Activated CD8-positive, alpha-beta memory T cell treated with anti-CD3 and anti-CD28 coated beads, Interleukin-2, amount 10 ng/mL, durations not matched to agents 7 days and 5 days (primary cell): ENCODE measurements around the gene PIAS4. TPM values are rescaled to one million over a fixed set of nuclear protein-coding genes. Genes with fewer than 3 reads are reported as not detected.

ENCODE experiments used
- ATAC-seq: fragments of 150-1000 bp; cut with Tn5 transposase; one replicate; pipeline ENCODE4 v1.10.0; 2021; ENCODE audit warnings: moderate library complexity
- CTCF ChIA-PET: fragments of 350-600 bp; sonication (Branson Sonifier 250); formaldehyde crosslinking; loops from one replicate; lab custom pipeline; 2021; ENCODE audit warnings: antibody characterized with exemption; lab: Charles Lee
- DNase-seq: peaks from one replicate; pipeline ENCODE4 v3.0.0-alpha.2; 2020
- H3K27ac Mint-ChIP-seq: one replicate; pipeline ENCODE4 v1.8.0; 2021; ENCODE audit warnings: mild to moderate bottlenecking, mixed read lengths
- H3K27me3 Mint-ChIP-seq: one replicate; pipeline ENCODE4 v1.8.0; 2021; ENCODE audit warnings: mixed read lengths
- H3K36me3 Mint-ChIP-seq: one replicate; pipeline ENCODE4 v1.8.0; 2021; ENCODE audit warnings: mild to moderate bottlenecking, mixed read lengths
- H3K4me1 Mint-ChIP-seq: one replicate; pipeline ENCODE4 v1.8.0; 2021; ENCODE audit warnings: mixed read lengths
- H3K4me3 Mint-ChIP-seq: one replicate; pipeline ENCODE4 v1.8.0; 2021; ENCODE audit warnings: mild to moderate bottlenecking, moderate library complexity, mixed read lengths
- H3K9me3 Mint-ChIP-seq: one replicate; pipeline ENCODE4 v1.8.0; 2022; ENCODE audit warnings: low read depth, mixed read lengths
- total RNA-seq, 2 experiments: library from RNA; stranded (reverse); gene quantifications; one replicate each; pipeline ENCODE4 v1.2.3, GENCODE V29; 2021

PIAS4 gene
- total RNA-seq, 2 experiments from 2014 or later = 34.0 to 39.4 TPM

DNA sequence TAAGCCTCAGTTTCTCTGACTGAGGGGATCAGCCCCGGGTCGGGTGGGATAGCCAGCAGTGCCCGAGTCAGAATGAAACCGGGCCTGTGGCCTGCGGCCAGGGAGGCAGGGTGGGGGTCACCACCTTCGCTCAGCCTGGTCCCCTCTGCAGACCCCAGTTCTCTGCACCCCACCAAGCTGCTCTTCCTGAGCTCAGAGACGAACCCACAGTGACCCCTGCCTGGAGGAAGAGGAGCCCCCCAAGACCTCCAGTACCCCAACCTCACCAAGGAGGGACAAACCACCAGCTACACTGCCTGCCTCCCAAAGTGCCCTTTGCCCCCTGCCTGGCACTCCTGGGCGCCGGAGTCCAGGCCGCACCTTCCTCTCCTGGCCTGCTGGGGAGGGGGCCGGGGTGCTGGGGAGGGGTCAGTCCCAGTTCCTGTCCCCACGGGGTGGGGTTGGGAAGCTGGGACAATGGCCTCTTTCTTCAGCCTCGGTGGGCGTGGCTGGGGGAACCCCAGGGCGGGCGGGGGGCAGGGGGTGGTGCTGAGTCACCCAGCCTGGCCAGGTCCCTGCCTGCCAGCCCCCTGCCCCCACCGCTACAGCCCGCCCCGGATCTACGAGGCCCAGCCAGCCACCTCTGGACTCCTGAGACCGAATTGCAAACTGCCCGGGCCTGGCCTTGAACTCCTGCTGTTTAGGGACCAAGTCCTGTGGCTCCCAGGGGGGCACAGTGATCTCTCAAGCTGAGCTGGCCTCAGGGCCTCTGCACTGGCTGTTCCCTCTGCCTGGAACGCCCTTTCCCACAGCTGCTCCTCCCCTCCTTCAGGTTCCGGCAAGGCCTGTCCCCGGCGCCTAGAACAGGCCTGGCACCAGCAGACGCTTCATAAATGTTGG lies 44.8 kb downstream of the PIAS4 start:
- peaks cover 49% of the 10 kb centered on the region for H3K36me3 Mint-ChIP-seq
- H3K4me1 Mint-ChIP-seq = peaks cover 44% of the 10 kb centered on the region

DNA sequence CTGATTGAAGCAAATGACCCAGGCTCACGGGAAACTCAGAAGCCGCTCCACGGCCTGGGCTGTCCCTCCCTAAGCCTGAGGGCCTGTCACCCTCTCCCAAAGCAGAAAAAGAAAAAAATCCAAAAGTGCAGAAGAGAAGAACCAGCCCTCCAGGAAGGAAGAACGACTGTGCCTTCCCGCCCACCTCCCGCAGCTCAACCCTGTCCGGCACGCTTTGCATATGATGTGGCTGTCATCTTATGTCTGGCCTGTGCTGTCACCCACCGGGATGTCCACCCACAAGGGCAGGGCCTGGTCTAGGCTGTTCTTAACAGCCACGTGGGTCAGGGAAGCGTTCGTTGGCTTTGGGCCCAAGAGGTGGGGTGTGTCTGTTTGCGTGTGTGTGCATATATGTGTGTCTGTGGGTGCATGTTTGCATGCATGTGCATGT lies 45.5 kb downstream of the PIAS4 start:
- DNase-seq (no peak), ATAC-seq (no peak)
- H3K4me1 Mint-ChIP-seq = peaks cover 48% of the 10 kb centered on the region
- H3K27me3 Mint-ChIP-seq = no peaks in the 10 kb centered on the region
- H3K27ac Mint-ChIP-seq = peak overlapping the region; percentile 34
- no peaks in the 10 kb centered on the region for H3K9me3 Mint-ChIP-seq
- peaks cover 50% of the 10 kb centered on the region for H3K36me3 Mint-ChIP-seq
- peak overlapping the region; percentile 29 for H3K4me3 Mint-ChIP-seq
- CTCF ChIA-PET = interaction anchor here (1.0 kb wide), 1 partner anchor 87 kb away, joined by 5 read pairs; no protein-coding TSS in a partner anchor

More for the DNA sequence above, 44.8 kb downstream of the PIAS4 start:
- peak; percentile 65 for DNase-seq
- CTCF ChIA-PET = interaction anchor here (1.0 kb wide), 1 partner anchor 88 kb away, joined by 5 read pairs; no protein-coding TSS in a partner anchor
- peak overlapping the region; percentile 29 for H3K4me3 Mint-ChIP-seq
- H3K27ac Mint-ChIP-seq = peak overlapping the region; percentile 56
- no peaks in the 10 kb centered on the region for H3K9me3 Mint-ChIP-seq
- no peaks in the 10 kb centered on the region for H3K27me3 Mint-ChIP-seq
- ATAC-seq = peak; percentile 58

DNA sequence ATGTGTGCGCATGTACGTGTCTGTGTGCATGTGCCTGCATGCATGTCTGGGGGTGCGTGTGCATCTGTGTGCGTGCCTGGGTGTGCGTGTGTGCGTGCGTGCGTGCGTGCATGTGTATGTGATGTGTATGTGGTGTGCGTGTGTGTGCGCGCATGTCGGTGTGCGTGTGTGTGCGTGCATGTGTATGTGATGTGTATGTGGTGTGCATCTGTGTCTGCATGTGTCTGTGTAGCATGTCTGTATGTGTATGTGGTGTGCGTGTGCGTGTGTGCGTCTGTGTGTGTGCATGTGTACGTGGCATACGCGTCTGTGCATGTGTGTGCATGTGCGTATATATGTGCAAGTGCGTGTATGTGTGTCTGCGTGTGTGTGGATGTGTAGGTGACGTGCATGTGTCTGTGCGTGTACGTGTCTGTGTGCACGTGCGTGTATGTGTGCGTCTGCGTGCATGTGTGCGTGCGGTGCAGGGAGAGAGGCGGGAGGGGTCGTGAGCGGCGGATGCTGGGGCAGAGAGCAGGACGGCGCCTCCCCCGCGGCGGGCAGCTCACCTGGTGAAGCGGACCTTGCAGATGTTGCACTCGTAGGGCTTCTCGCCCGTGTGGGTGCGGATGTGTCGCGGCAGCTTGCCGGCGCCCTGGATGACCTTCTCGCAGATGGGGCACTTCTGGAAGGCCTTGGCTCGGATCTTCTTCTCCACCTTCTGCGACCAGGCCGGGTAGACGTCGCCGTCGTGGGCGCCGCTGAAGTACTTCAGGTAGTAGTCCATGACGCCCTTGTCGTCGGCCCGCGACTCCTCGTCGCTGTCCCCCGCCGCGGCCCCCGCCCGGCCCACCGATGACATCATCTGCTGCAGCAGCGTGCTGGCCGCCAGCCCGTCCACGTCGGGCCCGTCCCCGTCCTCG lies 46.1 kb downstream of the PIAS4 start:
- Mint-ChIP-seq H3K27me3 (no peaks in the 10 kb centered on the region), H3K4me1 (peaks cover 52% of the 10 kb centered on the region), H3K27ac (no peak overlapping the region), H3K9me3 (no peaks in the 10 kb centered on the region), H3K4me3 (peak overlapping the region; percentile 29), H3K36me3 (peaks cover 50% of the 10 kb centered on the region)
- ATAC-seq (no peak), DNase-seq (no peak)
- CTCF ChIA-PET = no interaction called here

DNA sequence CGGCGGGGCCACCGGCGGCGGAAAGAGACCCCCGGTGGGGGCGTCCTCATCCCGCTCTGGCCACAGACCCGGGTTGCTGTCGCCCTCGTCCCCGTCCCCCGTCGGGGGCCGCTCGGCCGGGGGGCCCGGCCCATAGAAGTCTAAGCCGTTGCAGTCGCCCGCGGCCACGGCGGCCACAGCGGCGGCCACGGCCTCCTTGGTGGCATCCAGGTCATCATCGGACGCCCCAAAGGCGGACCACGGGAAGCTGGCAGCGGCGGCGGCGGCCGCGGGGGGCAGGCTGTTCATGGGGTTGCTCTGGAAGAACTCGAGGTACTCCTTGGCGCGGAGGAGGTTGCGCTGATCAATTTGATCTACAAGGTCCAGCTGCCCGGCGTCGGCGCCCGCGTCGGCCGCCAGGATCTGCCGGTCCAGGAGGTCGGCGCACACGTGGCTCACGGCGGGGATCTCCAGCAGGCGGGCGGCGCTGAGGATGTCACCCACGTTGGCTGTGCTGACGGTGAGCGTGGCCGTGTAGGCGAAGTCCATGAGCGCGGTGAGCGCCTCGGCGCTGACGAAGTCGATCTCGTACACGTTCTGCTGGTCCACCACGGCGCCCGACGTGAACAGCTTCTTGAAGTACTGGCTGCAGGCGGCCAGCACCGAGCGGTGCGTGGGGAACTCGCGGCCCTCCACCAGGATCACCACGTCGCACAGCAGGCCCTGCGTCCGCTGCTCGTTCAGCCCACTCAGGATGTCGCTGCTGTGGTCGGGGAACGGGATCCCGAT lies 47.1 kb downstream of the PIAS4 start:
- Mint-ChIP-seq H3K9me3 (no peaks in the 10 kb centered on the region), H3K36me3 (peaks cover 48% of the 10 kb centered on the region), H3K4me1 (peaks cover 57% of the 10 kb centered on the region), H3K27ac (no peak overlapping the region), H3K4me3 (no peak overlapping the region), H3K27me3 (no peaks in the 10 kb centered on the region)
- CTCF ChIA-PET = no interaction called here
- no peak for DNase-seq
- ATAC-seq = no peak

DNA sequence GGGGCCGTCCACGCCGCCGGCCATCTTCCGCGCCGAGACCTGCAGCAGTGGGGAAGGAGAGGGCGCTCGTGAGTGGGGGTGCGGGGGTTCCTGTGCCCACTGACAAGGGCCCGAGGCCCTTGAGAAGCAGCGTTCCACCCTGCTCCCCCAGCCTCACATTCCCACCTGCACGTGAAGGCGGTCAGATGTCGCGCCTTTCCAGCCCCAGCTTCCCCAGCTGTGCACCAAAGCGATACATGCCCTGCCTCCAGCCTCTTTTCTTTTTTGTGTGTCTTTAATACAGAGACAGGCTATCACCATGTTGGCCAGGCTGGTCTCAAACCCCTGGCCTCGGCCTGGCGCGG lies 47.6 kb downstream of the PIAS4 start:
- Mint-ChIP-seq H3K27ac (no peak overlapping the region), H3K36me3 (peaks cover 44% of the 10 kb centered on the region), H3K9me3 (no peaks in the 10 kb centered on the region), H3K4me3 (no peak overlapping the region), H3K4me1 (peaks cover 55% of the 10 kb centered on the region), H3K27me3 (no peaks in the 10 kb centered on the region)
- DNase-seq = no peak
- no peak for ATAC-seq
- CTCF ChIA-PET = no interaction called here

DNA sequence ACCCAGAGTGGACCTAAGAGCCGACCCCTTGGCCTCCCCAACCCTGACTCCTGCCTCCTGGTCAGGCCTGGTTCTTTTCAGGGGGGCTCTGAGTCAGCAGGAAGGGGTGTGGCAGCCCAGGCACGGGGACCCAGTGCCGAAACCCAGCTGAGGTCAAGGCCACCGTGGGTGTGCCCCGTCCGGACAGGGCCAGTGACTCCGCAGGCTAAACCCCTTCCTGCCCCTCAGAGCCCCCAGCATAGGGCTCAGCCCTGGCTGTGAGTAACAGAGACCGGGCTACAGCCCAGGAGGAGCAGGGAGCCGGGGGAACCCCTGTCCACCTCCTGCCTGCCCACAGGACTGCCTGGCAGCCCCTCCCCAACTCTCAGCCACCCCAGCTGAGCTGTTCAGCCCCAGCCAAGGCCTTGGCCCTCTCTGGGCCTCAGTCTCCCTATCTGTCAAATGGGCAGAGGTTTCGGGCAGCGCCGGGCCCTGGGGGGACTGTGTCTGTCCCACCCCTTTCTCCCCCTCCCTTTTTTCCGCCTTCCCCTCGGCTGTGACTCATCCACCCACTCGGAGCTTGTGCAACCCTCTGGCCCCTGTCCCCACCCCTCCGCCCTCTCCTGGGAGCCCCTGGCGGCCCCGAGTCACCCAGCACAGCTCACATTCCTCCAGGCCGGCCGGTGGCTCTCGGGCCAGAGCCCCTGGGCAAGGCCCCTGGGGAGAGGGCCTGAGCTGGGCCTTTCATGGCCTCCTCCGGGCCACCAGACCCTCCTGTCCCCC lies 50.6 kb downstream of the PIAS4 start:
- ATAC-seq (peak; percentile 7), DNase-seq (no peak)
- CTCF ChIA-PET = interaction anchor here (0.8 to 1.7 kb wide), 5 partner anchors 40 to 82 kb away, joined by 3 to 9 read pairs (median 4); partner anchors contain the start of gene EEF2
- H3K36me3 Mint-ChIP-seq = peaks cover 31% of the 10 kb centered on the region
- peak overlapping the region; percentile 66 for H3K27ac Mint-ChIP-seq
- no peak overlapping the region for H3K4me3 Mint-ChIP-seq
- H3K4me1 Mint-ChIP-seq = peaks cover 57% of the 10 kb centered on the region
- H3K9me3 Mint-ChIP-seq = no peaks in the 10 kb centered on the region
- no peaks in the 10 kb centered on the region for H3K27me3 Mint-ChIP-seq

DNA sequence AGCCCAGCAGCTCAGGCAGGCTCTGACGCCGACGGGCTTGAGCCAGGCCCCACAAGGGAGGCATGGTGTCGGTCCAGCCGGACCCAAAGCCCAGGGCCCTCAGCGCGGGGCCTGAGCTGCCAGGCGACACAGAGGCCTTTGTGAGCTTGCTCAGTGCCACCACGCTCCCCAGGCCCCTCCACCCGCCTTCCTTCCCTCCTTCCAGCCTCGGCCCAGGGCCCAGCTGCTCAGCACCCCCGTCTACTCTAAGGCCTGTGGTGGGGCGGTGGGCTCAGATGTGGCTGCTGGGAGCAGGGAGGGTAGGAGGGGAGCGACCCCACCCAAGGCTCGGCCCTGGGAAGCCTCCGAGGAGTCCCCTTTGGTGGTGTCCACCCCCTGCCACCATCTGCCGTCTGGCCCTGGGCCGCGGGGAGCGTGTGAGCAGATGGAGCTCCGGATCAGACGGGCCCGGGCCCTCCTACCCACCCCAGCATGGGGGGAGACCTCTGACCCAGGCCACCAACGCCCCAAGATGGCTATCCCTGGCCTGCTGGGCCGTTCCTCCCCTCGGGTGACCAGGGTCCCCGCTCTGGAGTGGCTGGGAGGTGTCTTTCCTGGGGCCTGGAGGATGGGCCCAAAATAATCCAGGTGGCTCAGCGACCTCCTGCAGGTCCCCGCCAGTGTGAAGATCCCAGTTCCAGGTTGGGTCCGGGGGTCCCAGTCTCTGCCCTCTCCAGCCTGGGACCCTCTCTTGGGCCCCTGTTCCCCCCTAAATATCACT lies 51.3 kb downstream of the PIAS4 start:
- DNase-seq (no peak), ATAC-seq (no peak)
- H3K4me1 Mint-ChIP-seq = peaks cover 56% of the 10 kb centered on the region
- CTCF ChIA-PET = interaction anchor here (0.8 to 1.5 kb wide), 4 partner anchors 39 to 81 kb away, joined by 3 to 8 read pairs (median 4); partner anchors contain the start of gene EEF2
- peak overlapping the region; percentile 75 for H3K4me3 Mint-ChIP-seq
- peak overlapping the region; percentile 76 for H3K27ac Mint-ChIP-seq
- no peaks in the 10 kb centered on the region for H3K9me3 Mint-ChIP-seq
- no peaks in the 10 kb centered on the region for H3K27me3 Mint-ChIP-seq
- H3K36me3 Mint-ChIP-seq = peaks cover 26% of the 10 kb centered on the region

DNA sequence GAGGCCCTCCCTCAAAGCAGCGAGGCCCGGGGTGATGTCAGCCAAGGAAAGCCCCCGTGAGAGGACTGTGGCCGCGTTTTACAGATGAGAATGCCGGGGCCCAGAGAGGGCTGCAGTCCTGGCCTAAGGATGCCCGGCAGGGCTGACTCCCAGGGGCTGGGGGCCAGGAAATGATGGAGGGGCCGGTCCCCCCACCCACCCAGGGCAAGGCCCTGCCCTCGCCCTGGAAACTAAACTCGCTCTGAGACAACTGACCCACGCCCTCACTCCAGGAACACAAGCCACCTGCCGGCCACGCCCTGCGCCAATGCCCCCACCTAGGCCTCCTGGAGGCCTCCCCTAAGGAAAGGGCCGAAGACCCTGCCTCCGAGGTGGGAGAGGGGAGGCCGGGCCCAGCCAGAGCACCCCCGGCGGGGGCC lies 51.9 kb downstream of the PIAS4 start:
- Mint-ChIP-seq H3K4me3 (peak overlapping the region; percentile 75), H3K27ac (peak overlapping the region; percentile 76), H3K9me3 (no peaks in the 10 kb centered on the region), H3K4me1 (peaks cover 55% of the 10 kb centered on the region), H3K27me3 (no peaks in the 10 kb centered on the region), H3K36me3 (peaks cover 28% of the 10 kb centered on the region)
- no peak for DNase-seq
- CTCF ChIA-PET = interaction anchor here (0.6 to 2.4 kb wide), 6 partner anchors 30 to 1077 kb away, joined by 3 to 10 read pairs (median 3); partner anchors contain the start of gene PIAS4
- no peak for ATAC-seq

DNA sequence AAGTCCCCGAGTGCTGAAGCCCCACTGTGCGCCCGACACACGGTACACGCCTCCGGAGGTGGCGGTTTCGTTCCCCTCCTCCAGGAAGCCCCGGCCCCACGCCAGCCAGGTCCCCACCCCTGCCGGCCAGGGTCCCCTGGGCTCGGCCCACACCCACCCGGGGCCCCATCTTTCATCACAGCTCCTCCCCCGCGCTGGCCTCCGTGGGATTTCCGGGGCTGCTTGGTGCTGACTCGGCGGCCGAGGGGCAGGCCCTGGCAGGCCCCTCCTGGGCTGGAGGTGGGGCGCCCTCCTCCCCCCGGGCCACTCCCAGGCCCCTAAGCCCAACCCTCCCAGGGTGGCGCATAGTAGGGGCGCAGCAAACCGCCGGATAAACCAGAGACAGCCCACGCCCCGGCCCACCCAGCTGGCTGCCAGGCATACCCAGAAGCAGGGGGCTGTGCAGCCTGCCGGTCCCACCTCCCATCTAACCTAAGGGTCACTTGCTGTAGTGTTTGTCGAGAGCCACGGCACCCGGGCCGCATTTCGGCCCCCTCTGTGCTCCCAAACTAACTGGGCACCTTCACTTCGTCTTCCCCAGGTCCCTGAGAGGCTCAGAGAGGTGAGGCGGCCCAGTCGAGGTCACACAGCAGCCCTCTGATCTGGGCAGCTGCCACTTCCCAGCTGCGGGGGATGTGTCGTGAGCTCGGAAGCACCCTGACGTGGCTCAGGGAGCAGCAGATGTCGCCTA lies 52.5 kb downstream of the PIAS4 start:
- peak overlapping the region; percentile 75 for H3K4me3 Mint-ChIP-seq
- peak; percentile 89 for DNase-seq
- peak; percentile 77 for ATAC-seq
- peaks cover 24% of the 10 kb centered on the region for H3K36me3 Mint-ChIP-seq
- no peaks in the 10 kb centered on the region for H3K9me3 Mint-ChIP-seq
- H3K4me1 Mint-ChIP-seq = peaks cover 55% of the 10 kb centered on the region
- no peaks in the 10 kb centered on the region for H3K27me3 Mint-ChIP-seq
- CTCF ChIA-PET = interaction anchor here (0.6 to 2.4 kb wide), 7 partner anchors 29 to 1078 kb away, joined by 3 to 10 read pairs (median 3); partner anchors contain the start of genes EEF2 and PIAS4
- peak overlapping the region; percentile 88 for H3K27ac Mint-ChIP-seq

DNA sequence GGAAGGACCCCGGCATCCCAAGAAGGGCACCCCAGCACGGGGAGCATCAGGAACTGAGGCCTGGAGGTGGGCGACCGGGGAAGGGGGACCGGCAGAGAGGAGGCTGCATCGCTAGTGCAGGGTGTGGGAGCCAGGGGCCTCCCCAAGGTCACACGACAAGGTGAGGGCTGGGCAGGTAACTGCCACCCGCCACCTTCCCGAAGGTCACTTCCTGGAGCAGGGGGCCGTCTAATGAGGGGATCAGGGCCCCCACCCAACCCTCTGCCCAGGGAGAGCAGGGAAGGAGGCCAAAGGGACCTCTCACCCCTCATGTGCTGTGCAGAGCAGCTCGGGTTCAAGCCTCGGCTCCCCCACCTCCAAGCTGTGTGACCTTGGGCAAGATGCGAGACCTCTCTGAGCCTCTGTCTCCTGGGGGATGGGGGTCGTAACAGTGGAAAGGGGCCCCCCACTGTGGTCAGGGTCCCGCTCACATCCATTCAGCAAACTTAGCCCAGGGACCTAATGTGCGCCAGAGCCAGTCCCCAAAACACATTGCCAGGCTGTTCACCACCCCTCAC lies 53.2 kb downstream of the PIAS4 start:
- no peak for DNase-seq
- peak overlapping the region; percentile 88 for H3K27ac Mint-ChIP-seq
- H3K4me1 Mint-ChIP-seq = peaks cover 51% of the 10 kb centered on the region
- H3K9me3 Mint-ChIP-seq = no peaks in the 10 kb centered on the region
- H3K4me3 Mint-ChIP-seq = peak overlapping the region; percentile 75
- peaks cover 20% of the 10 kb centered on the region for H3K36me3 Mint-ChIP-seq
- CTCF ChIA-PET = interaction anchor here (0.7 to 2.4 kb wide), 3 partner anchors 58 to 79 kb away, joined by 3 to 10 read pairs (median 3); partner anchors contain the start of gene EEF2
- ATAC-seq = no peak
- no peaks in the 10 kb centered on the region for H3K27me3 Mint-ChIP-seq
